Measurements from ENCODE around the gene MFSD2A. TPM values are rescaled to one million over a fixed set of nuclear protein-coding genes. Genes with fewer than 3 reads are reported as not detected.
"Not testable (repeated sequence)": the region's sequence is repeated elsewhere in the genome, so short reads cannot be mapped to it uniquely, and the experiment has no call there.

Gene MFSD2A
- total RNA-seq, 1 experiment from 2014 or later: 3.9 TPM

- no peaks in the 10 kb centered on the region for H3K9me3 Mint-ChIP-seq (ENCODE audit: low read depth, unreplicated experiment)
- H3K4me1 Mint-ChIP-seq (ENCODE audit: low read depth, unreplicated experiment): no peaks in the 10 kb centered on the region
- no peak for TF ChIP-seq CTCF (IDR thresholded peaks at IDR 0.05; ENCODE audit: unreplicated experiment)
- intact Hi-C loops (cut with micrococcal nuclease; ENCODE audit: unreplicated experiment): no loop called here
- no peaks in the 10 kb centered on the region for H3K36me3 Mint-ChIP-seq (ENCODE audit: insufficient read depth, unreplicated experiment)
- no peaks in the 10 kb centered on the region for H3K27me3 Mint-ChIP-seq (ENCODE audit: unreplicated experiment)
- H3K4me3 Mint-ChIP-seq (ENCODE audit: low read depth, unreplicated experiment): no peak overlapping the region
- BruUV-seq (replicated peaks): no TSS peak
- no peak for DNase-seq
- CTCF ChIA-PET: interaction anchor here (0.7 kb wide), 1 partner anchor 17 kb away, joined by 3 read pairs; no protein-coding TSS in a partner anchor
- no peak overlapping the region for H3K27ac Mint-ChIP-seq (ENCODE audit: unreplicated experiment)
Observed at GRCh38 chr1:39962450-39962825, 7.5 kb downstream of the MFSD2A start.

- H3K36me3 Mint-ChIP-seq (ENCODE audit: insufficient read depth, unreplicated experiment); H3K4me1 Mint-ChIP-seq (ENCODE audit: low read depth, unreplicated experiment); H3K27ac Mint-ChIP-seq (ENCODE audit: unreplicated experiment); BruUV-seq (replicated peaks); DNase-seq; H3K4me3 Mint-ChIP-seq (ENCODE audit: low read depth, unreplicated experiment); intact Hi-C loops (cut with micrococcal nuclease; ENCODE audit: unreplicated experiment); H3K9me3 Mint-ChIP-seq (ENCODE audit: low read depth, unreplicated experiment); H3K27me3 Mint-ChIP-seq (ENCODE audit: unreplicated experiment); CTCF ChIA-PET: not testable (repeated sequence)
Observed at GRCh38 chr1:39962964-39963363, 8.0 kb downstream of the MFSD2A start.

GRCh38 chr1:39964552-39964951 is 9.6 kb downstream of the MFSD2A start:
- H3K4me1 Mint-ChIP-seq (ENCODE audit: low read depth, unreplicated experiment): no peaks in the 10 kb centered on the region

GRCh38 chr1:39965044-39965443 is 10.1 kb downstream of the MFSD2A start:
- Mint-ChIP-seq H3K36me3 (ENCODE audit: insufficient read depth, unreplicated experiment) (no peaks in the 10 kb centered on the region), H3K27ac (ENCODE audit: unreplicated experiment) (no peak overlapping the region), H3K4me3 (ENCODE audit: low read depth, unreplicated experiment) (no peak overlapping the region), H3K9me3 (ENCODE audit: low read depth, unreplicated experiment) (no peaks in the 10 kb centered on the region), H3K27me3 (ENCODE audit: unreplicated experiment) (no peaks in the 10 kb centered on the region), H3K4me1 (ENCODE audit: low read depth, unreplicated experiment) (no peaks in the 10 kb centered on the region)
- BruUV-seq (replicated peaks): no TSS peak
- intact Hi-C loops (cut with micrococcal nuclease; ENCODE audit: unreplicated experiment): no loop called here
- TF ChIP-seq CTCF (IDR thresholded peaks at IDR 0.05; ENCODE audit: unreplicated experiment): no peak
- CTCF ChIA-PET: no interaction called here
- DNase-seq: no peak

More at GRCh38 chr1:39964552-39964951, 9.6 kb downstream of the MFSD2A start:
- no peak for TF ChIP-seq CTCF (IDR thresholded peaks at IDR 0.05; ENCODE audit: unreplicated experiment)
- H3K9me3 Mint-ChIP-seq (ENCODE audit: low read depth, unreplicated experiment): no peaks in the 10 kb centered on the region
- DNase-seq: no peak
- no peaks in the 10 kb centered on the region for H3K36me3 Mint-ChIP-seq (ENCODE audit: insufficient read depth, unreplicated experiment)
- H3K4me3 Mint-ChIP-seq (ENCODE audit: low read depth, unreplicated experiment): no peak overlapping the region
- CTCF ChIA-PET: no interaction called here
- BruUV-seq (replicated peaks): no TSS peak
- no peaks in the 10 kb centered on the region for H3K27me3 Mint-ChIP-seq (ENCODE audit: unreplicated experiment)
- intact Hi-C loops (cut with micrococcal nuclease; ENCODE audit: unreplicated experiment): no loop called here
- H3K27ac Mint-ChIP-seq (ENCODE audit: unreplicated experiment): no peak overlapping the region

- Mint-ChIP-seq H3K4me1 (ENCODE audit: low read depth, unreplicated experiment) (peaks cover 6% of the 10 kb centered on the region), H3K27ac (ENCODE audit: unreplicated experiment) (no peak overlapping the region), H3K36me3 (ENCODE audit: insufficient read depth, unreplicated experiment) (no peaks in the 10 kb centered on the region), H3K9me3 (ENCODE audit: low read depth, unreplicated experiment) (no peaks in the 10 kb centered on the region), H3K4me3 (ENCODE audit: low read depth, unreplicated experiment) (no peak overlapping the region), H3K27me3 (ENCODE audit: unreplicated experiment) (peaks cover 7% of the 10 kb centered on the region)
- no TSS peak for BruUV-seq (replicated peaks)
- no peak for TF ChIP-seq CTCF (IDR thresholded peaks at IDR 0.05; ENCODE audit: unreplicated experiment)
- no peak for DNase-seq
- intact Hi-C loops (cut with micrococcal nuclease; ENCODE audit: unreplicated experiment): no loop called here
- CTCF ChIA-PET: no interaction called here
Observed at GRCh38 chr1:39969048-39969447, 14.1 kb downstream of the MFSD2A start.

Data from Calu3 (cell line).